ENCODE results near the gene OCA2. TPM values are rescaled to one million over a fixed set of nuclear protein-coding genes. Genes with fewer than 3 reads are reported as not detected.

OCA2 gene
- total RNA-seq = not detected in 2 replicates

GRCh38 chr15:28098766-28099554 lies at the start of gene OCA2:
OCA2 (minus strand) TSS chr15:28099315; CDS start chr15:28081874, 17,441 bp downstream.

Other genes starting within 250 kb of the OCA2 start
- gene HERC2, start 222.9 kb upstream of the OCA2 start, total RNA-seq = 18.7 and 23.4 TPM in 2 replicates

All from myometrial cell (primary cell).